Measurements from ENCODE around the gene DUSP5.

GRCh38 chr10:110556969-110557601, 59.4 kb downstream of the DUSP5 start:
- TF ChIP-seq CTCF (IDR thresholded peaks at IDR 0.05; ENCODE audit: low read depth, low read length, poor library complexity, severe bottlenecking) = peak; percentile 92
- TF ChIP-seq EZH2phosphoT487 (IDR thresholded peaks at IDR 0.05; ENCODE audit: borderline replicate concordance, low read length) = no peak

Measured in DOHH2 (cell line).